ENCODE results near the gene FAM3D.
"Not testable (repeated sequence)": the region's sequence is repeated elsewhere in the genome, so short reads cannot be mapped to it uniquely, and the experiment has no call there.

The FAM3D gene

GRCh38 chr3:58666683-58667082, at the start of gene FAM3D:
FAM3D (minus strand) TSS chr3:58666774; CDS start chr3:58655563, 11,211 bp downstream.
- no peak for DNase-seq (ENCODE audit: low read depth, low spot score)

GRCh38 chr3:58713715-58714401, 47.3 kb upstream of the FAM3D start:
- no peak for DNase-seq (ENCODE audit: low read depth, low spot score)

GRCh38 chr3:58711871-58712270, 45.3 kb upstream of the FAM3D start:
- DNase-seq (ENCODE audit: low read depth, low spot score): no peak

- DNase-seq (ENCODE audit: low read depth, low spot score): not testable (repeated sequence)
Measured at GRCh38 chr3:58708983-58709382, 42.4 kb upstream of the FAM3D start.

GRCh38 chr3:58708116-58708791, 41.7 kb upstream of the FAM3D start:
- DNase-seq (ENCODE audit: low read depth, low spot score): no peak

GRCh38 chr3:58707390-58707930, 40.9 kb upstream of the FAM3D start:
- no peak for DNase-seq (ENCODE audit: low read depth, low spot score)

- DNase-seq (ENCODE audit: low read depth, low spot score): no peak
Measured at GRCh38 chr3:58706395-58707167, 40.0 kb upstream of the FAM3D start.

GRCh38 chr3:58704745-58705144, 38.2 kb upstream of the FAM3D start:
- DNase-seq (ENCODE audit: low read depth, low spot score): no peak

- not testable (repeated sequence) for DNase-seq (ENCODE audit: low read depth, low spot score)
Measured at GRCh38 chr3:58704304-58704703, 37.7 kb upstream of the FAM3D start.

GRCh38 chr3:58698246-58698645, 31.7 kb upstream of the FAM3D start:
- DNase-seq (ENCODE audit: low read depth, low spot score): no peak

- no peak for DNase-seq (ENCODE audit: low read depth, low spot score)
Measured at GRCh38 chr3:58697561-58697960, 31.0 kb upstream of the FAM3D start.

GRCh38 chr3:58696813-58697212, 30.2 kb upstream of the FAM3D start:
- not testable (repeated sequence) for DNase-seq (ENCODE audit: low read depth, low spot score)

GRCh38 chr3:58696093-58696492, 29.5 kb upstream of the FAM3D start:
- DNase-seq (ENCODE audit: low read depth, low spot score): no peak

GRCh38 chr3:58695284-58695683, 28.7 kb upstream of the FAM3D start:
- not testable (repeated sequence) for DNase-seq (ENCODE audit: low read depth, low spot score)

- DNase-seq (ENCODE audit: low read depth, low spot score): no peak
Measured at GRCh38 chr3:58693940-58694850, 27.6 kb upstream of the FAM3D start.

- no peak for DNase-seq (ENCODE audit: low read depth, low spot score)
Measured at GRCh38 chr3:58692484-58692883, 25.9 kb upstream of the FAM3D start.

GRCh38 chr3:58691997-58692396, 25.4 kb upstream of the FAM3D start:
- DNase-seq (ENCODE audit: low read depth, low spot score): no peak

- no peak for DNase-seq (ENCODE audit: low read depth, low spot score)
Measured at GRCh38 chr3:58690490-58690889, 23.9 kb upstream of the FAM3D start.

- DNase-seq (ENCODE audit: low read depth, low spot score): no peak
Measured at GRCh38 chr3:58688574-58688973, 22.0 kb upstream of the FAM3D start.

- DNase-seq (ENCODE audit: low read depth, low spot score): no peak
Measured at GRCh38 chr3:58686847-58687246, 20.3 kb upstream of the FAM3D start.

- no peak for DNase-seq (ENCODE audit: low read depth, low spot score)
Measured at GRCh38 chr3:58685641-58686040, 19.1 kb upstream of the FAM3D start.

Measured in ELF-1 (cell line).